HG03432 (cell line): ENCODE results near the gene SHOC1.
"Not testable (repeated sequence)": the region's sequence is repeated elsewhere in the genome, so short reads cannot be mapped to it uniquely, and the experiment has no call there.

Experiments used
- ATAC-seq: cut with Tn5 transposase; IDR thresholded peaks from one replicate; pipeline ENCODE4 v1.9.1; 2021; ENCODE audit warnings: mild to moderate bottlenecking, moderate library complexity; ENCODE audit not compliant: unreplicated experiment

The SHOC1 gene

GRCh38 chr9:111805830-111806241 is 11.1 kb upstream of the SHOC1 start:
- ATAC-seq: no peak

GRCh38 chr9:111805262-111805661 is 10.5 kb upstream of the SHOC1 start:
- ATAC-seq: no peak

GRCh38 chr9:111804636-111805035 is 9.9 kb upstream of the SHOC1 start:
- no peak for ATAC-seq

GRCh38 chr9:111803924-111804323 is 9.2 kb upstream of the SHOC1 start:
- no peak for ATAC-seq

- no peak for ATAC-seq
These were observed 5.3 kb upstream of the SHOC1 start for GRCh38 chr9:111799915-111800526.

GRCh38 chr9:111799506-111799905 is 4.8 kb upstream of the SHOC1 start:
- ATAC-seq: no peak

GRCh38 chr9:111798786-111799185 is 4.0 kb upstream of the SHOC1 start:
- no peak for ATAC-seq

GRCh38 chr9:111795557-111795839 is 761 bp upstream of the SHOC1 start:
- no peak for ATAC-seq

GRCh38 chr9:111791821-111792220 is 2.9 kb downstream of the SHOC1 start:
- ATAC-seq: not testable (repeated sequence)

- no peak for ATAC-seq
These were observed 4.9 kb downstream of the SHOC1 start for GRCh38 chr9:111789881-111790280.

GRCh38 chr9:111783857-111784256 is 10.9 kb downstream of the SHOC1 start:
- no peak for ATAC-seq

GRCh38 chr9:111783424-111783823 is 11.3 kb downstream of the SHOC1 start:
- ATAC-seq: no peak

- no peak for ATAC-seq
These were observed 28.7 kb downstream of the SHOC1 start for GRCh38 chr9:111766066-111766465.

- no peak for ATAC-seq
These were observed 32.2 kb downstream of the SHOC1 start for GRCh38 chr9:111762556-111762955.

GRCh38 chr9:111759762-111760639 is 34.7 kb downstream of the SHOC1 start:
- peak; percentile 64 for ATAC-seq

GRCh38 chr9:111754800-111755199 is 39.9 kb downstream of the SHOC1 start:
- no peak for ATAC-seq

GRCh38 chr9:111752455-111752854 is 42.3 kb downstream of the SHOC1 start:
- no peak for ATAC-seq
